SJCRH30 (cell line): ENCODE data around the gene NLE1. TPM values are rescaled to one million over a fixed set of nuclear protein-coding genes. Genes with fewer than 3 reads are reported as not detected.
"Not testable (repeated sequence)": the region's sequence is repeated elsewhere in the genome, so short reads cannot be mapped to it uniquely, and the experiment has no call there.

Experiments used
- DNase-seq, 2 experiments: peaks; one replicate each; pipeline ENCODE4 v3.0.0-alpha.2; 2015 to 2020
- H3K27ac ChIP-seq: fragments of 250-450 bp; sonication (Bioruptor Pico); 2 replicates; pipeline ENCODE4 v1.5.1; 2020; ENCODE audit warnings: mild to moderate bottlenecking, moderate library complexity
- H3K27me3 ChIP-seq: fragments of 250-450 bp; sonication (Bioruptor Pico); 2 replicates; pipeline ENCODE4 v1.5.1; 2020; ENCODE audit warnings: mild to moderate bottlenecking, moderate library complexity
- H3K36me3 ChIP-seq: fragments of 250-450 bp; sonication (Bioruptor Pico); 2 replicates; pipeline ENCODE4 v1.5.1; 2020; ENCODE audit warnings: mild to moderate bottlenecking, moderate library complexity
- H3K4me1 ChIP-seq: fragments of 250-450 bp; sonication (Bioruptor Pico); 2 replicates; pipeline ENCODE4 v1.5.1; 2020; ENCODE audit warnings: mild to moderate bottlenecking, moderate library complexity
- H3K4me3 ChIP-seq: fragments of 250-450 bp; sonication (Bioruptor Pico); 2 replicates; pipeline ENCODE4 v1.5.1; 2020; ENCODE audit warnings: mild to moderate bottlenecking, moderate library complexity
- H3K9me3 ChIP-seq: fragments of 250-450 bp; sonication (Bioruptor Pico); replicated peaks from 2 replicates; pipeline ENCODE4 v1.5.1; 2020; ENCODE audit warnings: mild to moderate bottlenecking, moderate library complexity
- total RNA-seq: library from RNA; depleted of rRNA; stranded (reverse); fragments of >200 nt; shearing (Covaris generic); gene quantifications from 2 replicates; pipeline ENCODE4 v1.2.3, GENCODE V29; 2014

Gene NLE1
- total RNA-seq, 1 experiment from 2014 or later = 23.9 TPM

GRCh38 chr17:35094902-35095301 is 47.2 kb downstream of the NLE1 start:
- H3K4me1 ChIP-seq = peaks cover 2% of the 10 kb centered on the region; the same call in 1 of the 2 replicates
- DNase-seq = peak in 1 of 2 experiments; percentile 17
- H3K9me3 ChIP-seq = no peaks in the 10 kb centered on the region
- H3K4me3 ChIP-seq = no peak overlapping the region
- no peaks in the 10 kb centered on the region for H3K36me3 ChIP-seq
- H3K27me3 ChIP-seq = no peaks in the 10 kb centered on the region
- no peak overlapping the region for H3K27ac ChIP-seq

- H3K27ac ChIP-seq, H3K4me3 ChIP-seq, H3K36me3 ChIP-seq, H3K27me3 ChIP-seq, H3K4me1 ChIP-seq, H3K9me3 ChIP-seq, DNase-seq: not testable (repeated sequence)
Observed at GRCh38 chr17:35090707-35091106, 51.4 kb downstream of the NLE1 start.

- Histone ChIP-seq H3K27me3 (no peaks in the 10 kb centered on the region), H3K9me3 (no peaks in the 10 kb centered on the region), H3K27ac (peak overlapping the region; percentile 27), H3K36me3 (no peaks in the 10 kb centered on the region), H3K4me1 (peaks cover 7% of the 10 kb centered on the region; the same call in 1 of the 2 replicates), H3K4me3 (peak overlapping the region; percentile 91)
- DNase-seq = peak; percentile 13 to 51
Observed at GRCh38 chr17:35089586-35090296, 52.4 kb downstream of the NLE1 start.

- H3K4me3 ChIP-seq = peak overlapping the region; percentile 91
- peak; percentile 78 to 89 for DNase-seq
- no peaks in the 10 kb centered on the region for H3K9me3 ChIP-seq
- H3K36me3 ChIP-seq = no peaks in the 10 kb centered on the region
- H3K27ac ChIP-seq = peak overlapping the region; percentile 27
- peaks cover 7% of the 10 kb centered on the region; the same call in 1 of the 2 replicates for H3K4me1 ChIP-seq
- H3K27me3 ChIP-seq = no peaks in the 10 kb centered on the region
Observed at GRCh38 chr17:35088881-35089585, 53.1 kb downstream of the NLE1 start.

GRCh38 chr17:35088356-35088880 is 53.7 kb downstream of the NLE1 start:
- no peaks in the 10 kb centered on the region for H3K36me3 ChIP-seq
- peaks cover 7% of the 10 kb centered on the region; the same call in 1 of the 2 replicates for H3K4me1 ChIP-seq
- peak overlapping the region; percentile 91 for H3K4me3 ChIP-seq
- no peaks in the 10 kb centered on the region for H3K27me3 ChIP-seq
- no peaks in the 10 kb centered on the region for H3K9me3 ChIP-seq
- DNase-seq = peak; percentile 58 to 71
- peak overlapping the region; percentile 23; the same call in 1 of the 2 replicates for H3K27ac ChIP-seq

- Histone ChIP-seq H3K4me3 (peak overlapping the region; percentile 91), H3K4me1 (peaks cover 11% of the 10 kb centered on the region), H3K27me3 (no peaks in the 10 kb centered on the region), H3K36me3 (no peaks in the 10 kb centered on the region), H3K9me3 (no peaks in the 10 kb centered on the region), H3K27ac (peak overlapping the region; percentile 23; the same call in 1 of the 2 replicates)
- DNase-seq = peak in 1 of 2 experiments; percentile 35
Observed at GRCh38 chr17:35087731-35088355, 54.3 kb downstream of the NLE1 start.

GRCh38 chr17:35086931-35087573 is 55.1 kb downstream of the NLE1 start:
- DNase-seq = no peak
- H3K9me3 ChIP-seq = no peaks in the 10 kb centered on the region
- no peaks in the 10 kb centered on the region for H3K27me3 ChIP-seq
- peaks cover 19% of the 10 kb centered on the region for H3K4me1 ChIP-seq
- no peak overlapping the region for H3K4me3 ChIP-seq
- H3K27ac ChIP-seq = no peak overlapping the region
- H3K36me3 ChIP-seq = no peaks in the 10 kb centered on the region

- no peak overlapping the region for H3K4me3 ChIP-seq
- H3K27me3 ChIP-seq = no peaks in the 10 kb centered on the region
- no peaks in the 10 kb centered on the region for H3K36me3 ChIP-seq
- no peaks in the 10 kb centered on the region for H3K9me3 ChIP-seq
- no peak for DNase-seq
- H3K4me1 ChIP-seq = peaks cover 27% of the 10 kb centered on the region
- no peak overlapping the region for H3K27ac ChIP-seq
Observed at GRCh38 chr17:35086164-35086563, 55.9 kb downstream of the NLE1 start.

GRCh38 chr17:35084987-35085386 is 57.1 kb downstream of the NLE1 start:
- Histone ChIP-seq H3K27ac (no peak overlapping the region), H3K4me3 (no peak overlapping the region), H3K4me1 (peaks cover 26% of the 10 kb centered on the region), H3K9me3 (no peaks in the 10 kb centered on the region), H3K36me3 (no peaks in the 10 kb centered on the region), H3K27me3 (no peaks in the 10 kb centered on the region)
- DNase-seq = no peak

GRCh38 chr17:35083071-35083470 is 59.0 kb downstream of the NLE1 start:
- H3K27me3 ChIP-seq = no peaks in the 10 kb centered on the region
- H3K4me3 ChIP-seq = no peak overlapping the region
- no peak overlapping the region for H3K27ac ChIP-seq
- no peaks in the 10 kb centered on the region for H3K9me3 ChIP-seq
- peaks cover 22% of the 10 kb centered on the region for H3K4me1 ChIP-seq
- DNase-seq = no peak
- H3K36me3 ChIP-seq = no peaks in the 10 kb centered on the region

- Histone ChIP-seq H3K27me3 (no peaks in the 10 kb centered on the region), H3K9me3 (no peaks in the 10 kb centered on the region), H3K36me3 (no peaks in the 10 kb centered on the region), H3K4me3 (no peak overlapping the region), H3K4me1 (peaks cover 20% of the 10 kb centered on the region), H3K27ac (peak overlapping the region; percentile 14)
- DNase-seq = peak; percentile 44 to 76
Observed at GRCh38 chr17:35082073-35082657, 59.9 kb downstream of the NLE1 start.

GRCh38 chr17:35081638-35082037 is 60.5 kb downstream of the NLE1 start:
- Histone ChIP-seq H3K36me3 (no peaks in the 10 kb centered on the region), H3K4me3 (no peak overlapping the region), H3K4me1 (peaks cover 20% of the 10 kb centered on the region), H3K27me3 (no peaks in the 10 kb centered on the region), H3K27ac (no peak overlapping the region; the same call in 1 of the 2 replicates), H3K9me3 (no peaks in the 10 kb centered on the region)
- DNase-seq = no peak

GRCh38 chr17:35080536-35080935 is 61.6 kb downstream of the NLE1 start:
- Histone ChIP-seq H3K27ac (no peak overlapping the region), H3K27me3 (no peaks in the 10 kb centered on the region), H3K4me1 (peaks cover 20% of the 10 kb centered on the region), H3K36me3 (no peaks in the 10 kb centered on the region), H3K4me3 (no peak overlapping the region), H3K9me3 (no peaks in the 10 kb centered on the region)
- DNase-seq = no peak
